GM19099 (cell line): ENCODE data around the gene CAPN7.

Experiments
- POLR2A ChIP-seq: IDR thresholded peaks from 3 replicates; pipeline ENCODE4 v1.6.1; 2011; ENCODE audit warnings: low read depth; ENCODE audit not compliant: insufficient read length; ENCODE audit errors: extremely low read depth

Gene CAPN7

DNA sequence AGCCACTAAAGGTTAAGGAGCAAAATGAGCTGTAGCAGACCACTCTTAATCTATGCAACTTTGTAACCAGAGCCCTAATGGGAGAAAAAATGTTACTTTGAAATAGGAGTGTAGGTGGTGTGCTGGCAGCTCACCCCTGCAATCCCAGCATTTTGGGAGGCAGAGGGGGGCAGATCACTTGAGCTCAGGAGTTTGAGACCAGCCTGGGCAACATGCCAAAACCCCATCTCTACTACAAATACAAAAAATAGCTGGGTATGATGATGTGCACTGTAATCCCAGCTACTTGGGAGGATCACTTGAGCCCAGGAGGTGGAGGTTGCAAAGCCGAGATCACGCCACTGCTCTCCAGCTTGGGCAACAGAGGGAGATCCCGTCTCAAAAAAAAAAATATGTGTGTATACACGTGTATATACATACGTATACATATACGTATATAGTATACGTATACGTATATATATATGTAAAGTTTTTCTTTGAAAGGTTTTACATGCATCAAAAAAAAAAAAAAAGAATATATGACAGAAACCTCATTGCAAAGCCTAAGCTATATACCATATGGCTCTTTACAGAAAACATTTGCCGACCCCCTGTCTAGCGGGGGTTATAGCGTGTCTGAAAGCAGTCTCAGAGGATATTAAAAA is 15.7 kb downstream of the CAPN7 start:
- no peak for TF ChIP-seq POLR2A

GRCh38 chr3:15223685-15224572 is 17.9 kb downstream of the CAPN7 start:
- TF ChIP-seq POLR2A: no peak

- no peak for TF ChIP-seq POLR2A
These were observed 22.1 kb downstream of the CAPN7 start for GRCh38 chr3:15228147-15228546.

DNA sequence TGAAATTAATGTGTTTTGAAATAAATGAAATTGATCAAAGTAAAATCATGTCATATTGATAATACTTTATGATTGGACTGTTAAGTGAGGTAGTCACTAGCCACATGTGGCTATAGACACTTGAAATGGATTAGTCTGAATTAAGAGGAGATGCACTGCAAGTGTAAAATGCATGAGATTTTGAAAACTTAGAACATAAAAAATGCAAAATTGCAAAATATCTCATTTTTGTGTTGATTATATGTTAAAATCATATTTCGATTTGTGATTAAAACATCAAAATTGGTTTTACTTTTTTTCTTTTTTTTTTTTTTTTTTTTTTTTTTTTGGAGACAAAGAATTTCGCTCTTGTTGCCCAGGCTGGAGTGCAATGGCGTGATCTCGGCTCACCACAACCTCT is 23.2 kb downstream of the CAPN7 start:
- TF ChIP-seq POLR2A: no peak

DNA sequence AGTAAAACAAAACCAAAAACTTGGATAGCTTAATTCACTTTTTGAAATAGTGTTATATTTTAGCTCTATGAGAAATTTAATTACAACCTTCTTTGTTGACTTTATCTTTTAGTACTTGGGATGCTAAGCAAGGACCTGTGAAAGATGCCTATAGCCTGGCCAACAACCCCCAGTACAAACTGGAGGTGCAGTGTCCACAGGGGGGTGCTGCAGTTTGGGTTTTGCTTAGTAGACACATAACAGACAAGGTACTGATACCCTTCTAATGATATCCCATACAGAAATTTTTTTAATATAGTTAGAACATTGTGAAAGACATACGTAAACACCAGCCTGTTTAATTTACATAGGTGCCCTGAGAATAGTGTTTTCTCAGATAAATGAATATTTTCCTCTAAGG is 35.3 kb downstream of the CAPN7 start:
- no peak for TF ChIP-seq POLR2A

GRCh38 chr3:15243822-15244482 is 37.9 kb downstream of the CAPN7 start:
- no peak for TF ChIP-seq POLR2A

DNA sequence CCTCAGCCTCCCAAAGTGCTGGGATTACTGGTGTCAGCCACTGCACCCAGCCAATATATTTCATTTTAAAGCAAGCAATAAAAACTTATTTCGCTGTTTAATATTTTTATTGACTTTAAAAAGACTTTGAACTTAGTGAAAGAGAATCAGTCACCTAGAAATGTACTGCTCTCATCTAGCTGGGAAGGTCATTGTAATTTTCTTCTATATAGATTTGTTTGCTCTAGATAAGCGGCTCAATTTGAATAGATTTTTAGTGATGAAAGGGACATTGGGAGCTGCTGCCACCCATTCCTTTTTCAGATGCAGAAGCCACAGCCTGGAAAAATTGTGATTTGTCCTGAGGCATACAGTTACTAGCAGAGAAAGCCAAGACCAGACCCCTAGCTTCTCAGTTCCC is 40.1 kb downstream of the CAPN7 start:
- TF ChIP-seq POLR2A: no peak

GRCh38 chr3:15253023-15253697 is 47.1 kb downstream of the CAPN7 start:
- TF ChIP-seq POLR2A: no peak

- TF ChIP-seq POLR2A: no peak
These were observed 49.2 kb downstream of the CAPN7 start for GRCh38 chr3:15255215-15255614.

DNA sequence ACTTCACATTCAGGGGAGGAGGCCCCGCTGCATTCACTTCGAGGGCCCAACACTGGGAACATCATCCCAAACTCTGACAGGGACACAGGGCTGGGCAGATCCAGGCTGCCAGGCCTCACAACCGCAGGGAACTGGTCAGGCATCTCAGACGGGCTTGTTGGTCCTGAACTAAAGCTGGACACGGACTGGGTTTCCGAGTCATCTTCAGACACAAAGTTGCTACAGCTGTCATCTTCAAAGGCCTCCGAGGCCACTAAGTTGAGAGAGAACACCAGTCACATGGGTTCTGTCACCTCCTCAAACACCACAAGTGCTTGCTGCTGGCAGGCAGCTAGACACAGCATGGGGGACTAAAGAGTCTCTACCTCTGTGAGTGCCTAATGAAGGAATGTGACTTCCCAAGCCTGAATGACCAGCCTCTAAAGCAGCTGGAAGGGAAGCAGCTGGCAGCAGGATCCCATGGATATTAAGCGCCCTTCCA is 50.9 kb downstream of the CAPN7 start:
- no peak for TF ChIP-seq POLR2A

DNA sequence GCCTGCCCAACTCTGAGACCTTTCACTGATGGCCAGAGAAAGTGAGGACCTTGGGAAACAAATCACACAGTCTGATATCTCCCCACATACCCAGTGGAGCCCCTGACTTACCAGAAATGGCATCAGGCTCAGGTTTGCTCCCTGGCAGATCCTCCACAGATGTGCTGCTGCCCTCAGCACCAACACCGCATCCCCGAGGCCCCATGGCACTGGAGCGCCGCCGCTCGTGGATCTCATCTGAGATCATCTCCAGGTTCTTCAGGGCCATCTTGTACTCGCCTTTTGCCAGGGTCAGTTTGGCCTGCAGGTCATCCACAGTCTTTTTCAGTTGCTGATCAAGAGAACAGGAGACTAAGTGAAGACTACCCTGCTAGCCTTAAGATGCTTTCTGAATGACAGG is 52.7 kb downstream of the CAPN7 start:
- no peak for TF ChIP-seq POLR2A

GRCh38 chr3:15260531-15260930 is 54.5 kb downstream of the CAPN7 start:
- no peak for TF ChIP-seq POLR2A

- TF ChIP-seq POLR2A: no peak
These were observed 55.2 kb downstream of the CAPN7 start for GRCh38 chr3:15261274-15261673.

GRCh38 chr3:15262021-15262420 is 56.0 kb downstream of the CAPN7 start:
- TF ChIP-seq POLR2A: no peak

DNA sequence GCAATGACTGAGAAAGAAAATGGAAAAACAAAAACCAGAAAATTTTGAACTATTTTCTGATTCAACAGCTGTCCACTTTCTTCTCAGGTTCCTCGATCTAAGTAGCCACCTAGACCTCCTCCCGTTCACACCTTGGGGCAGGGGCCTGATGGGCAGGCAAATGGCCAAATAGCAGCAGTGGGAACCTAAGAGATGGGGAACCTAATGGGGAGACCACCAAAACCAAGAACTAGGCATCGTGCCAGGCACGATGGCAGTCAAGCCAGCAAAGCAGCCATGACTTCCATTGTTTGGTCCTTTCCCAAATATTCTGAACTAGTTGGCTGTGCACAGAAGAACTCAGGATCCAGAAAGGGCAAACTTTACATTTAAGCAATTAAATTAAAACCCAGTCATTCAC is 57.1 kb downstream of the CAPN7 start:
- TF ChIP-seq POLR2A: no peak

DNA sequence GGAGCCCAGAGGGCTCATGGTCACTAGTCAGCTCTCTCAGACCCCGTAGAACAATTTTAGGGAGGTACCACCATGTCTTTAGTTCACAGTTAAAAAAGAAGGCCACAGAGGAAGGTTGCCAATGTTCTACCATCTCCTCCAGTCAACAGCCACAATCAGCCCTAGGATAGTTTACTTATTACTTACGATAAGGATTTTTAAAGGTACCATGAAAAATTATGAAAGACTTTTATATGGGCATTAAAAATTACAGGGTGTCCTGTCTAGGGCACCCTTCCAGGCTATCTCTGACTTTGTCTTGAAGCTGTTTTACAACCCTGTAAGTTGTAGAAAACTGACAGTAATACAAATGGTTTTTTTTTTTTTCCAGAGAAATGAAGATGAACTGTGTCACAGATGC is 57.9 kb downstream of the CAPN7 start:
- no peak for TF ChIP-seq POLR2A

- TF ChIP-seq POLR2A: no peak
These were observed 58.4 kb downstream of the CAPN7 start for GRCh38 chr3:15264486-15264885.
